ENCODE measurements around the gene ARL3. TPM values are rescaled to one million over a fixed set of nuclear protein-coding genes. Genes with fewer than 3 reads are reported as not detected.

The ARL3 gene
- total RNA-seq, 1 experiment from 2014 or later = 13.3 TPM

GRCh38 chr10:102701796-102702195 is 12.4 kb downstream of the ARL3 start:
- no peak overlapping the region for H2AFZ ChIP-seq (ENCODE audit: low read depth, low read length, poor library complexity, severe bottlenecking)
- ChIA-PET POLR2A (interaction anchor here (1.4 kb wide), 1 partner anchor 8 kb away, joined by 6 read pairs; no protein-coding TSS in a partner anchor), RAD21 (ENCODE audit: low non-redundant PET in 1 of 2, low total read pairs in 2 of 2, uncharacterized antibody in 2 of 2, unreplicated experiment in 2 of 2) (no interaction called here), CTCF (no interaction called here)
- intact Hi-C loops (cut with micrococcal nuclease) = no loop called here
- no peaks in the 10 kb centered on the region for H3K9me2 ChIP-seq (ENCODE audit: insufficient read depth)
- no peak overlapping the region for H3K27ac ChIP-seq (ENCODE audit: low read depth, low read length)
- BruUV-seq (replicated peaks) = no TSS peak
- H3K4me2 ChIP-seq (ENCODE audit: low read length) = no peak overlapping the region
- peaks cover 0 to 5% of the 10 kb centered on the region in 2 experiments; a peak in 3 of 4 replicates for H3K36me3 ChIP-seq (ENCODE audit: control insufficient read depth in 1 of 2, insufficient read depth in 2 of 2, low read length in 2 of 2)
- no peak overlapping the region for H3K4me3 ChIP-seq (replicated peaks in 1 of 2; ENCODE audit: low read depth in 1 of 2, low read length in 2 of 2)
- H3K4me1 ChIP-seq (ENCODE audit: control insufficient read depth in 1 of 2, insufficient read depth in 2 of 2, low read length in 2 of 2) = no peaks in the 10 kb centered on the region
- H4K20me1 ChIP-seq (ENCODE audit: insufficient read depth) = no peaks in the 10 kb centered on the region
- no peak for ATAC-seq
- no peaks in the 10 kb centered on the region for H3K9me3 ChIP-seq (ENCODE audit: control insufficient read depth in 1 of 2, insufficient read depth in 1 of 2, low read depth in 1 of 2, low read length in 2 of 2)
- no peak overlapping the region for H3K9ac ChIP-seq (ENCODE audit: low read length)
- no peaks in the 10 kb centered on the region for H3K27me3 ChIP-seq (ENCODE audit: insufficient read depth, low read length)
- H3K79me2 ChIP-seq (ENCODE audit: insufficient read depth, low read length) = no peaks in the 10 kb centered on the region
- TF ChIP-seq FOSL1 (IDR thresholded peaks at IDR 0.05; ENCODE audit: low read depth) (no peak), SRF (IDR thresholded peaks at IDR 0.05; ENCODE audit: low read depth) (no peak), JUND (IDR thresholded peaks at IDR 0.05) (no peak), ZNF274 (IDR thresholded peaks at IDR 0.05; ENCODE audit: low read depth, low read length) (no peak), CBX3 (IDR thresholded peaks at IDR 0.05; ENCODE audit: low read depth) (no peak), MAX (IDR thresholded peaks at IDR 0.05) (no peak), ZFX (IDR thresholded peaks at IDR 0.05) (no peak), CTCF (IDR thresholded peaks at IDR 0.05 in 2 of 3, conservative IDR thresholded peaks at IDR 0.05 in 1 of 3; ENCODE audit: borderline replicate concordance in 1 of 3, insufficient read depth in 1 of 3, low read depth in 2 of 3, low read length in 2 of 3) (no peak), POLR2A (IDR thresholded peaks at IDR 0.05; ENCODE audit: borderline replicate concordance, extremely low read depth, insufficient read depth, insufficient read length) (no peak), EZH2 (IDR thresholded peaks at IDR 0.05) (no peak), RAD21 (IDR thresholded peaks at IDR 0.05; ENCODE audit: low read depth) (no peak), CEBPB (IDR thresholded peaks at IDR 0.05; ENCODE audit: low read depth) (no peak), EZH2phosphoT487 (IDR thresholded peaks at IDR 0.05; ENCODE audit: borderline replicate concordance) (no peak), ELF1 (IDR thresholded peaks at IDR 0.05; ENCODE audit: borderline replicate concordance, low read depth) (no peak), POLR2AphosphoS5 (IDR thresholded peaks at IDR 0.05; ENCODE audit: low read depth, low read length) (no peak), EGR1 (IDR thresholded peaks at IDR 0.05; ENCODE audit: low read depth) (no peak), YY1 (IDR thresholded peaks at IDR 0.05; ENCODE audit: extremely low read depth, insufficient replicate concordance, low read depth, low read length) (no peak), TCF7L2 (IDR thresholded peaks at IDR 0.05; ENCODE audit: borderline replicate concordance, extremely low read depth, insufficient read depth, insufficient read length) (no peak)
- TF ChIP-seq, protein P1, sequence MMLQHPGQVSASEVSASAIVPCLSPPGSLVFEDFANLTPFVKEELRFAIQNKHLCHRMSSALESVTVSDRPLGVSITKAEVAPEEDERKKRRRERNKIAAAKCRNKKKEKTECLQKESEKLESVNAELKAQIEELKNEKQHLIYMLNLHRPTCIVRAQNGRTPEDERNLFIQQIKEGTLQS (IDR thresholded peaks at IDR 0.05) = no peak
- TF ChIP-seq, protein P2, sequence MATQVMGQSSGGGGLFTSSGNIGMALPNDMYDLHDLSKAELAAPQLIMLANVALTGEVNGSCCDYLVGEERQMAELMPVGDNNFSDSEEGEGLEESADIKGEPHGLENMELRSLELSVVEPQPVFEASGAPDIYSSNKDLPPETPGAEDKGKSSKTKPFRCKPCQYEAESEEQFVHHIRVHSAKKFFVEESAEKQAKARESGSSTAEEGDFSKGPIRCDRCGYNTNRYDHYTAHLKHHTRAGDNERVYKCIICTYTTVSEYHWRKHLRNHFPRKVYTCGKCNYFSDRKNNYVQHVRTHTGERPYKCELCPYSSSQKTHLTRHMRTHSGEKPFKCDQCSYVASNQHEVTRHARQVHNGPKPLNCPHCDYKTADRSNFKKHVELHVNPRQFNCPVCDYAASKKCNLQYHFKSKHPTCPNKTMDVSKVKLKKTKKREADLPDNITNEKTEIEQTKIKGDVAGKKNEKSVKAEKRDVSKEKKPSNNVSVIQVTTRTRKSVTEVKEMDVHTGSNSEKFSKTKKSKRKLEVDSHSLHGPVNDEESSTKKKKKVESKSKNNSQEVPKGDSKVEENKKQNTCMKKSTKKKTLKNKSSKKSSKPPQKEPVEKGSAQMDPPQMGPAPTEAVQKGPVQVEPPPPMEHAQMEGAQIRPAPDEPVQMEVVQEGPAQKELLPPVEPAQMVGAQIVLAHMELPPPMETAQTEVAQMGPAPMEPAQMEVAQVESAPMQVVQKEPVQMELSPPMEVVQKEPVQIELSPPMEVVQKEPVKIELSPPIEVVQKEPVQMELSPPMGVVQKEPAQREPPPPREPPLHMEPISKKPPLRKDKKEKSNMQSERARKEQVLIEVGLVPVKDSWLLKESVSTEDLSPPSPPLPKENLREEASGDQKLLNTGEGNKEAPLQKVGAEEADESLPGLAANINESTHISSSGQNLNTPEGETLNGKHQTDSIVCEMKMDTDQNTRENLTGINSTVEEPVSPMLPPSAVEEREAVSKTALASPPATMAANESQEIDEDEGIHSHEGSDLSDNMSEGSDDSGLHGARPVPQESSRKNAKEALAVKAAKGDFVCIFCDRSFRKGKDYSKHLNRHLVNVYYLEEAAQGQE (IDR thresholded peaks at IDR 0.05; ENCODE audit: low read depth) = no peak
- DNase-seq (ENCODE audit: low read depth, low spot score) = no peak

Measured in HCT116 (cell line).